ENCODE results near the gene VIL1.

VIL1 gene

DNA sequence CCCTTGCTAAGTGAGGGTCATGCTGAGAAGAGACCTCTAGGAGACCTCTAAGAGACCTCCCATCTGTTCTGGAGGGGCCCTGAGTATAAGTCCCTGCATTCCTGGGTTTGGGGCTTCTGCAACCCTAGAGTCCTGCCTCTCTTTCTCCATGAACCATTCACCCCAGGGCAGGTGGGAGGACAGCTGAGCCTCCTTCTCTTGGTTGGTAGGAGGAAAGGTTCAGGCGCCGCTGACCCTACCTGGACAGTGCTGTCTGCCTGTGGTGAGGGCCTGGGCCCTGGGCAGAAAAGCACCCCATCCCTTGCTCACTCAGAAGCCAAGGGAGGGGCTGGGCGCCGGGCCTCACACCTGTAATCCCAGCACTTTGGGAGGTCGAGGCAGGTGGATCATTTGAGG, 604 bp upstream of the VIL1 start:
- H3K27ac ChIP-seq (ENCODE audit: low read length): no peak overlapping the region
- no peak overlapping the region for H3K4me3 ChIP-seq (ENCODE audit: low read depth in 1 of 2, low read length in 2 of 2)
- no peaks in the 10 kb centered on the region for H3K9me3 ChIP-seq (ENCODE audit: control insufficient read depth in 1 of 2, low read length in 2 of 2)
- H3K27me3 ChIP-seq (ENCODE audit: low read depth, low read length): no peaks in the 10 kb centered on the region
- H3K4me1 ChIP-seq (ENCODE audit: control insufficient read depth in 1 of 2, insufficient read depth in 2 of 2, low read length in 2 of 2): no peaks in the 10 kb centered on the region
- H3K36me3 ChIP-seq (ENCODE audit: control insufficient read depth in 1 of 2, insufficient read depth in 2 of 2, low read length in 2 of 2): no peaks in the 10 kb centered on the region

DNA sequence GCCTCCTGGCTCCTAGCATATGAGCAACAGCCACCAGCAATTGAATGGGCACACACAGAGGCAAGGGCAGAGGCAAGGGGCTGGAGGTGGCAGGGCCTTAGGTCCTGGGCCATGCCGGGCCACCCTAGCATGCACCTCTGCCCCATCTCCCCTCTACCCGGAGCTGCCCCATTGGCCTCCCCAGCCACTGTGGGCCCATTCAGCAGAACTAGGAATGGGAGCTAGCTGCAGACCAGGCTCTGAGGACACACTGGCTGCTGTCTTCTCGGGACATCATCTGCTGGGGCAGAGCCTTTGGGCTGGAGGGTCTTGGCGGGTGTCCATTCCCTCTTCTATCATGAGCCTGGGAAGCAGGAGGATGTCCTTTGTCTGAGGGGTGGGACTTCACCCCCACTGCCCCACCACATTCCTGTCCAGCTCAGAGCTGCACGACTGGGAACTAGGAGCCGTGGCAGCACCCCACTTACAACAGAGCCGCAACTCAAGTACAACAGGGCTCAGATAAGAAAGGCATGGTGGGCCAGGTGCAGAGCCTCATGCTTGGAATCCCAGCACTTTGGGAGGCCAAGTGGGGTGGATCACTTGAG, 800 bp downstream of the VIL1 start:
- Histone ChIP-seq H3K27me3 (ENCODE audit: low read depth, low read length) (no peaks in the 10 kb centered on the region), H3K4me1 (ENCODE audit: control insufficient read depth in 1 of 2, insufficient read depth in 2 of 2, low read length in 2 of 2) (no peaks in the 10 kb centered on the region), H3K27ac (ENCODE audit: low read length) (peak overlapping the region; percentile 77), H3K9me3 (ENCODE audit: control insufficient read depth in 1 of 2, low read length in 2 of 2) (no peaks in the 10 kb centered on the region), H3K36me3 (ENCODE audit: control insufficient read depth in 1 of 2, insufficient read depth in 2 of 2, low read length in 2 of 2) (no peaks in the 10 kb centered on the region), H3K4me3 (ENCODE audit: low read depth in 1 of 2, low read length in 2 of 2) (peak overlapping the region in 1 of 2 donors; percentile 33)

- no peak overlapping the region for H3K4me3 ChIP-seq (ENCODE audit: low read depth in 1 of 2, low read length in 2 of 2)
- no peaks in the 10 kb centered on the region for H3K4me1 ChIP-seq (ENCODE audit: control insufficient read depth in 1 of 2, insufficient read depth in 2 of 2, low read length in 2 of 2)
- no peaks in the 10 kb centered on the region for H3K27me3 ChIP-seq (ENCODE audit: low read depth, low read length)
- H3K9me3 ChIP-seq (ENCODE audit: control insufficient read depth in 1 of 2, low read length in 2 of 2): no peaks in the 10 kb centered on the region
- no peaks in the 10 kb centered on the region for H3K36me3 ChIP-seq (ENCODE audit: control insufficient read depth in 1 of 2, insufficient read depth in 2 of 2, low read length in 2 of 2)
- H3K27ac ChIP-seq (ENCODE audit: low read length): peak overlapping the region; percentile 67
These were observed 2.1 kb downstream of the VIL1 start for GRCh38 chr2:218421027-218421426.

- Histone ChIP-seq H3K36me3 (ENCODE audit: control insufficient read depth in 1 of 2, insufficient read depth in 2 of 2, low read length in 2 of 2) (no peaks in the 10 kb centered on the region), H3K4me1 (ENCODE audit: control insufficient read depth in 1 of 2, insufficient read depth in 2 of 2, low read length in 2 of 2) (no peaks in the 10 kb centered on the region), H3K4me3 (ENCODE audit: low read depth in 1 of 2, low read length in 2 of 2) (no peak overlapping the region), H3K27me3 (ENCODE audit: low read depth, low read length) (no peaks in the 10 kb centered on the region), H3K9me3 (ENCODE audit: control insufficient read depth in 1 of 2, low read length in 2 of 2) (no peaks in the 10 kb centered on the region), H3K27ac (ENCODE audit: low read length) (no peak overlapping the region)
These were observed 3.6 kb downstream of the VIL1 start for GRCh38 chr2:218422403-218423086.

DNA sequence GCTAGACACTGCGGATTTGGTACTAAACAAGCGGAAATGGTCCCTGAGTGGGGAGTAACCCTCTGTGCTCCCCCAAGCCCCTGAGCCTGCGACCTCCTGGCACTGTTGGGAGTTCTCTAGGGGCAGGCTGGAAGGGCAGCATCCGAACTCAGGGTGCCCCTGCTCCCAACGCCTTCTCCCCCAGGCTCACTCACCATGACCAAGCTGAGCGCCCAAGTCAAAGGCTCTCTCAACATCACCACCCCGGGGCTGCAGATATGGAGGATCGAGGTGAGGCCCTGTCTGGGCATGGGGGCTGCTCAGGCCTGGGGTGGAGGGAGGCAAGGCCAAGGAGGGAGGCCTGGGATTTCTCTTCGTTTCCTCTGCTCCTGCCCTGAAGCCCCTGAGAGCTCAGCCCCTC, 4.7 kb downstream of the VIL1 start:
- Histone ChIP-seq H3K36me3 (ENCODE audit: control insufficient read depth in 1 of 2, insufficient read depth in 2 of 2, low read length in 2 of 2) (no peaks in the 10 kb centered on the region), H3K4me3 (ENCODE audit: low read depth in 1 of 2, low read length in 2 of 2) (no peak overlapping the region), H3K9me3 (ENCODE audit: control insufficient read depth in 1 of 2, low read length in 2 of 2) (no peaks in the 10 kb centered on the region), H3K27me3 (ENCODE audit: low read depth, low read length) (no peaks in the 10 kb centered on the region), H3K27ac (ENCODE audit: low read length) (no peak overlapping the region), H3K4me1 (ENCODE audit: control insufficient read depth in 1 of 2, insufficient read depth in 2 of 2, low read length in 2 of 2) (no peaks in the 10 kb centered on the region)

GRCh38 chr2:218425531-218425930, 6.6 kb downstream of the VIL1 start:
- Histone ChIP-seq H3K9me3 (ENCODE audit: control insufficient read depth in 1 of 2, low read length in 2 of 2) (no peaks in the 10 kb centered on the region), H3K4me1 (ENCODE audit: control insufficient read depth in 1 of 2, insufficient read depth in 2 of 2, low read length in 2 of 2) (no peaks in the 10 kb centered on the region), H3K36me3 (ENCODE audit: control insufficient read depth in 1 of 2, insufficient read depth in 2 of 2, low read length in 2 of 2) (no peaks in the 10 kb centered on the region)

DNA sequence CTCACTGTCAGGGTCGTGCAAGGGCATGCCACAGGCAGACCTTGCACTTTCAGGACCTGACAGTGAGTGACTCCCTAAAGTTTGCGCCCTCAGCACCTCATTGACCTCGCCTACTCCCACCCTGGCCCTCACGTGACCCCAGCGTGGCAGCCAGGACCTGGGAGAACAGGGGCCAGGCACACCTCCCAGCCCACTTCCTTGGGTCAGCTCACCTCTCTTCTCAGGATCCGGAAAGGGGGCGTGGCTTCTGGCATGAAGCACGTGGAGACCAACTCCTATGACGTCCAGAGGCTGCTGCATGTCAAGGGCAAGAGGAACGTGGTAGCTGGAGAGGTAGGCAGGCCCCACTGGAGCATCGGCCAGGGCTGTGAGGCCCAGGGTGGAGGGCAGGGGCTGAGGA, 8.8 kb downstream of the VIL1 start:
- no peaks in the 10 kb centered on the region for H3K9me3 ChIP-seq (ENCODE audit: control insufficient read depth in 1 of 2, low read length in 2 of 2)
- H3K27ac ChIP-seq (ENCODE audit: low read length): no peak overlapping the region
- H3K4me1 ChIP-seq (ENCODE audit: control insufficient read depth in 1 of 2, insufficient read depth in 2 of 2, low read length in 2 of 2): no peaks in the 10 kb centered on the region
- no peaks in the 10 kb centered on the region for H3K36me3 ChIP-seq (ENCODE audit: control insufficient read depth in 1 of 2, insufficient read depth in 2 of 2, low read length in 2 of 2)
- no peak overlapping the region for H3K4me3 ChIP-seq (ENCODE audit: low read depth in 1 of 2, low read length in 2 of 2)
- H3K27me3 ChIP-seq (ENCODE audit: low read depth, low read length): no peaks in the 10 kb centered on the region

More at GRCh38 chr2:218425531-218425930, 6.6 kb downstream of the VIL1 start:
- H3K27ac ChIP-seq (ENCODE audit: low read length): no peak overlapping the region
- no peak overlapping the region for H3K4me3 ChIP-seq (ENCODE audit: low read depth in 1 of 2, low read length in 2 of 2)
- H3K27me3 ChIP-seq (ENCODE audit: low read depth, low read length): no peaks in the 10 kb centered on the region

DNA sequence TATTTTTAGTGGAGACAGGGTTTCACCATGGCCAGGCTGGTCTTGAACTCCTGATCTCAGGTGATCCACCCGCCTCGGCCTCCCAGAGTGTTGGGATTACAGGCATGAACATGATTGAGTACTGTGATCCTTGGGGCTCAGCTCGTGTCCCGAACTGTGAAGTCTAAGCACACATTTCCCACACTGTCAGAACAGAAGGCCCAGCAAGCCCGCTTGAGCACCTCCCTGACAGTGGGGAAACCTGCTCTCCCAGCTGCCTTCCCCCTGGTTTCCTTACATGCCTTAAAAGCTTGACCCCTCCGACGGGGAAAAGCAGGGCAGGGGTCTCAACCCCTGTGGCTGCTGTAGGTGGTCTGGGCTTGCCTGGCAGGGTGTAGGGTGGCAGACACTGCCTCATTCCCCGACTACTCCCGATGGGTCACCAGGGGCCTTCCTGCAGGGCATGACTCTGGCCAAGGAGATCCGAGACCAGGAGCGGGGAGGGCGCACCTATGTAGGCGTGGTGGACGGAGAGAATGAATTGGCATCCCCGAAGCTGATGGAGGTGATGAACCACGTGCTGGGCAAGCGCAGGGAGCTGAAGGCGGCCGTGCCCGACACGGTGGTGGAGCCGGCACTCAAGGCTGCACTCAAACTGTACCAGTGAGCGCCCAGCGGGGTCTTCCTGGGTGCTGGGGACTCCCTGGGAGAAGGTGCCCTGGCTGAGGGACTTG, 10.1 kb downstream of the VIL1 start:
- H3K4me1 ChIP-seq (ENCODE audit: control insufficient read depth in 1 of 2, insufficient read depth in 2 of 2, low read length in 2 of 2): no peaks in the 10 kb centered on the region
- no peaks in the 10 kb centered on the region for H3K9me3 ChIP-seq (ENCODE audit: control insufficient read depth in 1 of 2, low read length in 2 of 2)
- H3K36me3 ChIP-seq (ENCODE audit: control insufficient read depth in 1 of 2, insufficient read depth in 2 of 2, low read length in 2 of 2): no peaks in the 10 kb centered on the region
- no peaks in the 10 kb centered on the region for H3K27me3 ChIP-seq (ENCODE audit: low read depth, low read length)
- H3K27ac ChIP-seq (ENCODE audit: low read length): no peak overlapping the region
- H3K4me3 ChIP-seq (ENCODE audit: low read depth in 1 of 2, low read length in 2 of 2): no peak overlapping the region

GRCh38 chr2:218429911-218430692, 11.2 kb downstream of the VIL1 start:
- Histone ChIP-seq H3K27ac (ENCODE audit: low read length) (no peak overlapping the region), H3K4me3 (ENCODE audit: low read depth in 1 of 2, low read length in 2 of 2) (no peak overlapping the region), H3K9me3 (ENCODE audit: control insufficient read depth in 1 of 2, low read length in 2 of 2) (no peaks in the 10 kb centered on the region), H3K36me3 (ENCODE audit: control insufficient read depth in 1 of 2, insufficient read depth in 2 of 2, low read length in 2 of 2) (no peaks in the 10 kb centered on the region), H3K27me3 (ENCODE audit: low read depth, low read length) (no peaks in the 10 kb centered on the region), H3K4me1 (ENCODE audit: control insufficient read depth in 1 of 2, insufficient read depth in 2 of 2, low read length in 2 of 2) (no peaks in the 10 kb centered on the region)

DNA sequence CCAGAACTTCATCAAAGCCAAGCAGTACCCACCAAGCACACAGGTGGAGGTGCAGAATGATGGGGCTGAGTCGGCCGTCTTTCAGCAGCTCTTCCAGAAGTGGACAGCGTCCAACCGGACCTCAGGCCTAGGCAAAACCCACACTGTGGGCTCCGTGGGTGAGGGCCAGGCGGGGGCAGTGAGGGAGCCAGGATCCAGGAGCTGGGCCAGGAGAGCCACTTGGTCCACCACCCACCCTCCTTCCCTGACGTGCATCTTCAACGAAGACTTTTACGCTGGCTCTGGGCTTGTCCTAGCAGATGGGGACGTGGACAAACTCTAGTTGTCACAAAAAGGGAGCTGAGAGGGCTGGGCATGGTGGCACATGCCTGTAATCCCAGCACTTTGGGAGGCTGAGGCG, 11.8 kb downstream of the VIL1 start:
- Histone ChIP-seq H3K27me3 (ENCODE audit: low read depth, low read length) (no peaks in the 10 kb centered on the region), H3K36me3 (ENCODE audit: control insufficient read depth in 1 of 2, insufficient read depth in 2 of 2, low read length in 2 of 2) (no peaks in the 10 kb centered on the region), H3K4me1 (ENCODE audit: control insufficient read depth in 1 of 2, insufficient read depth in 2 of 2, low read length in 2 of 2) (no peaks in the 10 kb centered on the region), H3K27ac (ENCODE audit: low read length) (no peak overlapping the region), H3K4me3 (ENCODE audit: low read depth in 1 of 2, low read length in 2 of 2) (no peak overlapping the region), H3K9me3 (ENCODE audit: control insufficient read depth in 1 of 2, low read length in 2 of 2) (no peaks in the 10 kb centered on the region)

GRCh38 chr2:218431878-218432277, 13.0 kb downstream of the VIL1 start:
- no peak overlapping the region for H3K4me3 ChIP-seq (ENCODE audit: low read depth in 1 of 2, low read length in 2 of 2)

More at GRCh38 chr2:218431878-218432277, 13.0 kb downstream of the VIL1 start:
- H3K9me3 ChIP-seq (ENCODE audit: control insufficient read depth in 1 of 2, low read length in 2 of 2): no peaks in the 10 kb centered on the region
- H3K4me1 ChIP-seq (ENCODE audit: control insufficient read depth in 1 of 2, insufficient read depth in 2 of 2, low read length in 2 of 2): no peaks in the 10 kb centered on the region
- H3K27me3 ChIP-seq (ENCODE audit: low read depth, low read length): no peaks in the 10 kb centered on the region
- no peak overlapping the region for H3K27ac ChIP-seq (ENCODE audit: low read length)
- no peaks in the 10 kb centered on the region for H3K36me3 ChIP-seq (ENCODE audit: control insufficient read depth in 1 of 2, insufficient read depth in 2 of 2, low read length in 2 of 2)
